ENCODE data around the gene TRMT11.

DNA sequence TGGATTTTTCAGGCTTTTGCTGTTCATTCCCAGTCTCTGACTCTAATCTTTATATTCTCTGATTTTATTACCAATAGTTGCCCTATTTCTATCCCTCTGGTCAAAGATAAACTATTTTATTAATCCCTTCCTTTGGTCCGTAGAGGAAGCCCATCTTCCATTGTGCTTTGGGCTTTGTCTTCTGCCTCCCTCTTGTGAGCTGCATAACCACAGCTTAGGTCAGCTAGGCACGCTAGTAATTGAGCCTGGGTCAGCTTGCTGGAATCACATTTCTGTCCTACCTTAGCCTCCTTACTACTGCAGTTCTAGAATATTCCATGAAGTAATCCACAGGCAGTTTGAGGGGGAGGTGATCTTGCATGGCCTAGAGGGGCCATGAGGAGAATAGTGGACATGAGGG lies 49.4 kb downstream of the TRMT11 start:
- TF ChIP-seq, protein P1, sequence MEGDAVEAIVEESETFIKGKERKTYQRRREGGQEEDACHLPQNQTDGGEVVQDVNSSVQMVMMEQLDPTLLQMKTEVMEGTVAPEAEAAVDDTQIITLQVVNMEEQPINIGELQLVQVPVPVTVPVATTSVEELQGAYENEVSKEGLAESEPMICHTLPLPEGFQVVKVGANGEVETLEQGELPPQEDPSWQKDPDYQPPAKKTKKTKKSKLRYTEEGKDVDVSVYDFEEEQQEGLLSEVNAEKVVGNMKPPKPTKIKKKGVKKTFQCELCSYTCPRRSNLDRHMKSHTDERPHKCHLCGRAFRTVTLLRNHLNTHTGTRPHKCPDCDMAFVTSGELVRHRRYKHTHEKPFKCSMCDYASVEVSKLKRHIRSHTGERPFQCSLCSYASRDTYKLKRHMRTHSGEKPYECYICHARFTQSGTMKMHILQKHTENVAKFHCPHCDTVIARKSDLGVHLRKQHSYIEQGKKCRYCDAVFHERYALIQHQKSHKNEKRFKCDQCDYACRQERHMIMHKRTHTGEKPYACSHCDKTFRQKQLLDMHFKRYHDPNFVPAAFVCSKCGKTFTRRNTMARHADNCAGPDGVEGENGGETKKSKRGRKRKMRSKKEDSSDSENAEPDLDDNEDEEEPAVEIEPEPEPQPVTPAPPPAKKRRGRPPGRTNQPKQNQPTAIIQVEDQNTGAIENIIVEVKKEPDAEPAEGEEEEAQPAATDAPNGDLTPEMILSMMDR (conservative IDR thresholded peaks at IDR 0.05 in 1 of 2, IDR thresholded peaks at IDR 0.05 in 1 of 2; ENCODE audit: extremely low read depth in 1 of 2, insufficient read depth in 1 of 2, low read depth in 1 of 2, low read length in 2 of 2), result no peak
- TF ChIP-seq EZH2 (IDR thresholded peaks at IDR 0.05; ENCODE audit: borderline replicate concordance, low read length), result no peak

Measured in mammary epithelial cell (primary cell).